ENCODE measurements around the gene ADGRD1.

ADGRD1 gene

GRCh38 chr12:131167334-131167733, 213.6 kb downstream of the ADGRD1 start:
- TF ChIP-seq CTCF (IDR thresholded peaks at IDR 0.05; ENCODE audit: borderline replicate concordance, insufficient read depth, low read depth, low read length): no peak
- no peak overlapping the region for H3K4me3 ChIP-seq (ENCODE audit: low read depth, low read length)

- no peak for TF ChIP-seq CTCF (IDR thresholded peaks at IDR 0.05; ENCODE audit: borderline replicate concordance, insufficient read depth, low read depth, low read length)
- no peak overlapping the region for H3K4me3 ChIP-seq (ENCODE audit: low read depth, low read length)
These were observed 217.3 kb downstream of the ADGRD1 start for GRCh38 chr12:131171029-131171428.

GRCh38 chr12:131174901-131175300, 221.2 kb downstream of the ADGRD1 start:
- H3K4me3 ChIP-seq (ENCODE audit: low read depth, low read length): no peak overlapping the region
- TF ChIP-seq CTCF (IDR thresholded peaks at IDR 0.05; ENCODE audit: borderline replicate concordance, insufficient read depth, low read depth, low read length): no peak

GRCh38 chr12:131176266-131176665, 222.6 kb downstream of the ADGRD1 start:
- TF ChIP-seq CTCF (IDR thresholded peaks at IDR 0.05; ENCODE audit: borderline replicate concordance, insufficient read depth, low read depth, low read length): no peak
- no peak overlapping the region for H3K4me3 ChIP-seq (ENCODE audit: low read depth, low read length)

GRCh38 chr12:131176926-131177325, 223.2 kb downstream of the ADGRD1 start:
- no peak for TF ChIP-seq CTCF (IDR thresholded peaks at IDR 0.05; ENCODE audit: borderline replicate concordance, insufficient read depth, low read depth, low read length)
- no peak overlapping the region for H3K4me3 ChIP-seq (ENCODE audit: low read depth, low read length)

GRCh38 chr12:131177599-131177998, 223.9 kb downstream of the ADGRD1 start:
- no peak overlapping the region for H3K4me3 ChIP-seq (ENCODE audit: low read depth, low read length)
- TF ChIP-seq CTCF (IDR thresholded peaks at IDR 0.05; ENCODE audit: borderline replicate concordance, insufficient read depth, low read depth, low read length): no peak

GRCh38 chr12:131187602-131188001, 233.9 kb downstream of the ADGRD1 start:
- H3K4me3 ChIP-seq (ENCODE audit: low read depth, low read length): no peak overlapping the region
- no peak for TF ChIP-seq CTCF (IDR thresholded peaks at IDR 0.05; ENCODE audit: borderline replicate concordance, insufficient read depth, low read depth, low read length)

Data from GM12875 (cell line).